ENCODE measurements around the gene TPD52L1. TPM values are rescaled to one million over a fixed set of nuclear protein-coding genes. Genes with fewer than 3 reads are reported as not detected.

TPD52L1 gene
- total and polyA plus RNA-seq, 2 donors (not counting 3 experiments of a cell fraction or from before 2014, with no cell fraction given) = 0.29 to 0.37 TPM

- FAIRE-seq (no peak), DNase-seq (ENCODE audit: low read depth, low spot score) (peak; percentile 15)
- no peak overlapping the region for H2AFZ ChIP-seq (ENCODE audit: low read depth, low read length)
- ChIA-PET CTCF (no interaction called here), POLR2A (no interaction called here)
- H3K27me3 ChIP-seq (ENCODE audit: control insufficient read depth in 2 of 2, insufficient read depth in 2 of 2, low read length in 2 of 2) = no peaks in the 10 kb centered on the region
- no peak overlapping the region for H3K9ac ChIP-seq (replicated peaks; ENCODE audit: extremely low read depth, insufficient read depth, low read length)
- H3K27ac ChIP-seq (ENCODE audit: insufficient read depth, low read depth, low read length) = no peak overlapping the region
- H3K36me3 ChIP-seq (ENCODE audit: control insufficient read depth in 2 of 2, extremely low read depth in 1 of 2, insufficient read depth in 2 of 2, low read length in 2 of 2) = no peaks in the 10 kb centered on the region
- H3K9me3 ChIP-seq (replicated peaks; ENCODE audit: control insufficient read depth, insufficient read depth, low read length) = no peaks in the 10 kb centered on the region
- H4K20me1 ChIP-seq (replicated peaks; ENCODE audit: control insufficient read depth, extremely low read depth, insufficient read depth, low read length) = no peaks in the 10 kb centered on the region
- no peaks in the 10 kb centered on the region for H3K79me2 ChIP-seq (ENCODE audit: control insufficient read depth, insufficient read depth, low read length)
- intact Hi-C loops (cut with micrococcal nuclease) (no loop called here), dilution Hi-C loops (cut with MboI; ENCODE audit: extremely low pct_ligation_motif_present, low sequenced_read_pairs) (no loop called here)
- no TSS peak for BruUV-seq (replicated peaks)
- no peaks in the 10 kb centered on the region for H3K9me1 ChIP-seq (replicated peaks; ENCODE audit: control insufficient read depth, extremely low read depth, insufficient read depth, low read length)
- no peak overlapping the region for H3K4me3 ChIP-seq (replicated peaks in 1 of 3; ENCODE audit: insufficient read depth in 1 of 3, low read depth in 1 of 3, low read length in 3 of 3)
- H3K4me2 ChIP-seq (ENCODE audit: insufficient read depth, low read length) = no peak overlapping the region
- no peaks in the 10 kb centered on the region for H3K4me1 ChIP-seq (ENCODE audit: control insufficient read depth, extremely low read depth, insufficient read depth, low read length)
- TF ChIP-seq MAX (IDR thresholded peaks at IDR 0.05; ENCODE audit: insufficient read depth, insufficient read length) (no peak), JUN (IDR thresholded peaks at IDR 0.05; ENCODE audit: borderline replicate concordance, insufficient read depth, insufficient read length, low read depth) (no peak), GATA2 (IDR thresholded peaks at IDR 0.05; ENCODE audit: insufficient read depth, insufficient read length, low read depth, low read length) (no peak), MYC (IDR thresholded peaks at IDR 0.05; ENCODE audit: low read depth, low read length) (no peak), POLR2AphosphoS5 (IDR thresholded peaks at IDR 0.05; ENCODE audit: insufficient read depth, low read depth, low read length) (no peak), CTCF (IDR thresholded peaks at IDR 0.05; ENCODE audit: extremely low read depth in 1 of 2, insufficient read depth in 1 of 2, low read depth in 1 of 2, low read length in 2 of 2) (no peak), EZH2 (IDR thresholded peaks at IDR 0.05; ENCODE audit: borderline replicate concordance, low read depth, low read length, severe bottlenecking) (no peak), POLR2A (IDR thresholded peaks at IDR 0.05; ENCODE audit: low read depth, low read length) (no peak), FOS (IDR thresholded peaks at IDR 0.05; ENCODE audit: borderline replicate concordance, insufficient read depth, low read length) (no peak)
Observed at GRCh38 chr6:125189494-125189893, 35.9 kb downstream of the TPD52L1 start.

All from endothelial cell of umbilical vein (primary cell).